OCI-LY1 (cell line): ENCODE data around the gene SPRED3.

Source experiments
- CTCF ChIP-seq: fragments of 200-600 bp; sonication (generic), shearing (Covaris generic); IDR thresholded peaks from 2 replicates; pipeline ENCODE4 v1.5.1; 2017; ENCODE audit warnings: mild to moderate bottlenecking, antibody characterized with exemption, low read length, moderate library complexity, mixed read lengths
- EZH2 ChIP-seq: fragments of 200-600 bp; sonication (generic), shearing (Covaris generic); IDR thresholded peaks from 2 replicates; pipeline ENCODE4 v1.8.0; 2017; ENCODE audit warnings: borderline replicate concordance, mixed run types, mild to moderate bottlenecking, antibody characterized with exemption, low read length, moderate library complexity, mixed read lengths

- no peak for TF ChIP-seq CTCF
- no peak for TF ChIP-seq EZH2
Measured at GRCh38 chr19:38445362-38445761, 56.9 kb downstream of the SPRED3 start.
